HG03175 (cell line): Measurements from ENCODE around the gene CCNA2.
A peak's percentile ranks its signal among the peaks of the same experiment; 100 is the strongest.

Experiments used
- ATAC-seq: cut with Tn5 transposase; IDR thresholded peaks from one replicate; pipeline ENCODE4 v1.9.1; 2021; ENCODE audit warnings: mild to moderate bottlenecking, moderate library complexity; ENCODE audit not compliant: unreplicated experiment

CCNA2 gene

GRCh38 chr4:121823505-121824170 lies at the start of gene CCNA2:
CCNA2 (minus strand) TSS chr4:121823883; CDS start chr4:121823628, 255 bp downstream.
- peak; percentile 94 for ATAC-seq

- ATAC-seq, result peak; percentile 99
Measured at GRCh38 chr4:121869841-121870822, 46.4 kb upstream of the CCNA2 start, which contains the start of gene BBS7. BBS7 (minus strand) TSS chr4:121870474; CDS start chr4:121870313, 161 bp downstream.

- no peak for ATAC-seq
Measured at GRCh38 chr4:121863799-121864198, 40.1 kb upstream of the CCNA2 start.

GRCh38 chr4:121861426-121861825 lies 37.7 kb upstream of the CCNA2 start:
- ATAC-seq, result no peak

- ATAC-seq, result no peak
Measured at GRCh38 chr4:121860121-121860520, 36.4 kb upstream of the CCNA2 start.

- ATAC-seq, result no peak
Measured at GRCh38 chr4:121851354-121851753, 27.7 kb upstream of the CCNA2 start.

DNA sequence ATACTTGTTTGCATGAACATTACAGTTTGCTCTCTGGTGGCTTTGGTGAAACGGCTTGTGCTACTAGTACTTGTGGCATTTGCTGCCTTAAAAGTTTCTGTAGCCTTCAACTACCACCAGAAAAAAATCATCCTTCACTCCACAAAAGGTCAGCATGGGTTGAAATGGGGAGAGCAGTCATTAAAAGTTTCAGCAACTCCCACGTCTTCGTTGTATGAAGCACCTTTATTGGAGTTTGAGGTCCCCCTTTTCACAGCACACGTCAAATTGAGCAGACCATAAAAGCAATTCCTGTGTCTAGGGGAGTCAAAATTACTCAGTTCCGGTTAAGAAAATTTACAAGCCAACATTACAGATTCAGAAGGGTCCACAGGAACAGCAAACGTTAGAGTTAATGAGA lies 23.0 kb upstream of the CCNA2 start:
- no peak for ATAC-seq

DNA sequence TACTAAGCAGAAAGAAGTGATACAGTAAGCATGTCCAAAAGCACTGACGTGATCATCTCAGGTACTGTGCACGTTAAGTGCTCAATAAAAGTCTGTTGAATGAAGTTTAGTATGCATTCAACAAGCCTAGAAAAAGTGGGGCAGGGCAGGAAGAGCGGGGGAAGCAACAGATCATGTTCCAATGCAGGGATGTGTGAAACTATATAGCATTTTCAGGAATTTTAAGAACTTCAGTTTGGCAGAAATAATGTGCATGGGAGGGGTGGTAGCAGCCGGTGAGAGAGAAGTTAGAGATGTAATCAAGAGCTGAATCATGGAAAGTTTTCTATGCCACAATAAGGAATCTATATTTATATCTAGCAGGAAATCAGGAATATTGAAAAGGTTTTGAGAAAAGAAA lies 19.2 kb upstream of the CCNA2 start:
- ATAC-seq, result no peak

DNA sequence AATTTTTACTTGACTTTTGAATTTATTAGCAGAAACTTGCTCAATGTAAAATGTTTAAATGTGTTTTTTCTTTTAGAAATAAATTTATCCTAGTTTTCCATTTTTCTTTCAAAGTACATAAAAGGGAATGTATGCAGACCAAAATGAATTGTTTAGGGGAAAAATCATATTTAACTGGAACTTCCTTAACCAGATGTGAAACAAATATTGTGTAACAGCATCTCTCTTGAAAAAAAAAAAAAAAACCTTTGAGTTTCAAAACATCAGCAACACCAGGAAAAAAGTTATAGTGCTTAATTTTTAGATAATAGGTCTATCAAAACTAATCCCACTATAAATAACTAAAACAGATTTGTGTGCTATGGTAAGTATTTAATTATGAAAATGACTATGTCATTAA lies 14.5 kb upstream of the CCNA2 start:
- no peak for ATAC-seq

DNA sequence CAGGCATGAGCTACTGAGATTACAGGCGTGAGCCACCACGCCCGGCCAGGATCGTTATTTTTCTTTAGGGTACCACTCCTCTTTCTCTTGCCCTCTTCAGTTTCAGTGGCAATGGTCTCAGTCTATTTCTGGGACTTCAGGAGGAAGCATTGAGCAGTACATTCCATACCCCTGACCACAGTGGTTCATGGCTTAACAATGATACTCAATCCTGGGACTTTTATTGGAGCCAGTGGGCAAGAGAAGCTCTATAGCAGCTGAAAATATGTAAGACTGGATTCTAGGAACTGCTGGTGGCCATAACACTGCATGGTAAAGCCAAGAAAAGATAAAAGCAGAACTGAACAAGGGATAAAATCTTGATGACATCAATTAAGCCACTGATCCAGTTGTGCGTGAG lies 5.8 kb upstream of the CCNA2 start:
- no peak for ATAC-seq

DNA sequence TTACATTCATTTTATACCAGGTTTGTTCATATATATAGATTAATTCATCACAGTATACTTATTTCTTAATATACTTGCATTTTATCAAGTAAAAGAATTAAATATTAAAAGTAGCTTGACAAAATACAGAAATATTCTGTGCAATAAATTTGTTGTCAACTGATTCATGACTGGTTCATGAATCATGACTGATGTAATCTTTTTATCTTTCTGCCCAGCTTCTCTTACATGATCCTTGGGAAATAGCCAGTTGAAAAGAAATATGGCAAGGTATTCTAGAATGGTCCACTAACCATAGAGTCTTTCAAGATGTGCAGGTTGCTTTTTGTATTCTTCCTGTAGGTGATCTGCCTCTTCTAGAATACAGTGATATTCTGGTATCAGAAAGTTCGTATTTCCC lies 4.2 kb upstream of the CCNA2 start:
- ATAC-seq, result no peak

DNA sequence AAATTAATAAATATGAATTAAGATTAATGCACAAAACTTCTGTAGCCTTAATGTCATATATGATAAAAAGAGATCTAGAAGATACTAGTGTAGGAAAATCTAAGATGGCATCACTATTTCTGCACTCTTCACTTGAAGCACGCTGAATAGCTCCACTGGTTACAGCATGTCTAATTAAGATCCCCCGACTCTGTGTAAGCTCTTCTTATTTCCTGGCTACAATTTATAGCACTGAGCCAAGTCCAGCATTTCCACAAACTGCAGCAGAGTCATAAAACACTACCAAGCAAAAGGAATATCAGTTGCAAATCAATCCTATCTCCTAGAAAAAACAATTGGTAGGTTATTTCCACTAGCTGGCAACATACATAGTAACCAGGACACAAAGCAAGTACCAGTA lies 1.3 kb upstream of the CCNA2 start:
- no peak for ATAC-seq

DNA sequence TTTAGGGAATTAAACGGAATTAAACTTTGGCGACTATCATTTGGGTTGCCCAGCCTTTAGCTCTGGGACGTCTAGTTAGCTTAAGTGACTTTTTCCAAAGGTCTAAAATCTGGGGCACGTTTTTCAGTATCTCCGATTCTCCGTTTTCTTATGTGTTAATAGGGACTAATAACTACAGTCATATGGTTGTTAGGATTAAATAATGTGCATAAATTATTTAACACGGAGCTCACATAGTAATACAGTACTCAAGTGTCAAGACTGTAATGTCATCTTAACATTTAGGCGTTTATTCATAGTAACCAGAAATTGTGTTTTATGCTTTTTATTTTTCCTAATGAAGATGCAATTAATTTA lies 466 bp upstream of the CCNA2 start:
- no peak for ATAC-seq

DNA sequence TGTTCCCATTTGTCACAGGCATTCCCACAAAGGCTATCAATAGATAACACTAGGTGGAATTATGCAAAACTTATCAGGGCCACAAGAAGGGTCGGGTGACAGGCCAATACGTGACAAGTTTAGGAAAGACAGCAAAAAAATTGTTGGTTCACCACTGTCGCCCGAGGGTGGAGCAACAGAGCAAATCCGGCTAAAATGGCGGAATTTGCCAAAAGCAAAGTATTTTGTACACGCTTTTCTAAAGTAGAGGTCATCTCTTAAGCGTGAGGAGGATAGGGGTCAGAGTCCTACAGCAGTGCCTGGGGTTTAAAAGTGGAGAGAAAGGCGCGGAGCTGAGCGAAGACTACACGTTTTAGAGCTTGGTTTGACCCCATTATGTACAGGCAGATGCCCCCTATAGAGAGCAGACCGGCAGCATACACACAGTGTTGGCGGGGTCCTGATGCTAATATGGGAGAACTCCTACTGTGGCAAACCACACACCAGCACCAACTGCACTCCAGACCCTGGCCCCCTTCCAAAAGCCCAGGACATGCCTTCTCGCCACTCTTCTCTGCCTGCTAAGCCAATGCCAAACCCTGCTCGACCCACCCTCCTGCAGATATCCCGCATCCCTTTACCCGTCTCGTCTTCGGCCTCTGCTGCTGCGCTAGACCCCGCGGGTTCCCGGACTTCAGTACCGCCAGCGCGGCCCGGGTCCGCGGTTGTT lies 733 bp downstream of the CCNA2 start:
- ATAC-seq, result peak; percentile 44

DNA sequence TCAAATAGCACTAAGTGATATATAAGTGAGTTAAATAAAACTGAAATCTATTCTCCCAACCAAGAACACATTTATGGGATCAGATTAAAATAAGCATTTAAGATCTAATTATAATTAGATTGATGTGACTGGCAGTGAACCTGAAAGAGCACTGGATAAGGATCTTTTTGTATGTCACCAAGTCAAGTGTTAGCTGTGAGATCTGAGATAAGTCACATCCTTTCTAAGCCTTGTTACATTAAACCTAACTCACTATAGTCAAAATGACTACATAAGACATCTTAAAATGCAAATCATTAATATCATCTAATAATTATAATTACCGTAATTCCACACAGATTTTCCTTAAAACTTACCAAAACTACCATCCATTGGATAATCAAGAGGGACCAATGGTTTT lies 1.6 kb downstream of the CCNA2 start:
- no peak for ATAC-seq

DNA sequence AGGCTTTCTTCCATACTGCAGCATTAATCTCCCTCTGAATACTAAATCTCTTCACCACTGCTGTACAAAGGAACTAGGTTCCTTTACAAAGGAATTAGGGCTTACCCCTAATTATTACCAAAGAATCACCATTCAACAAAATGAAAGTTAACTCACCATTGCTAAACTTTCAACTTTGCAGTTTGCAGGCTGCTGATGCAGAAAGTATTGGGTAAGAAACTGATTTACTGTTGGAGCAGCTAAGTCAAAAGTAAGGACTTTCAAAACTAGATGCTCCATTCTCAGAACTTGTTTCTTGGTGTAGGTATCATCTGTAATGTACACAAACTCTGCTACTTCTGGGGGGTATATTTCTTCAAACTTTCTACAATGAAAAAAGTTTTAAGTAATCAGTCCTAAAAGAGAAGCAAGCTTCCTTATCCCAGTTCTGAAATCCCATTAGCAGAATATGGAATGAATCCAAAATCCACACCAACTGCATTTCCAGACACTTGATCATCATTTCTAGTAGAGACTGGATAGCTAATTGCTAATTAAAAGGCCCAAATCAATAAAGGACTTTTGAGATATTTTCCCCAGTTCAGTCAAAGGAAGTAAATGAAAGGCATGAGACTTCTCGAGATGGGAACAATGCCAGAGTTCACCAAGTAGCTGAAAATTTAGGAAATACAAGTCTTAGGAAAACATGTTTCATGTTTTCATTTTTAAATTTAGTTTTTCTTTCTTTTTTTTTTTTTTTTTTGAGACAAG lies 4.3 kb downstream of the CCNA2 start:
- ATAC-seq, result no peak

GRCh38 chr4:121818215-121818614 lies 5.5 kb downstream of the CCNA2 start:
- no peak for ATAC-seq

DNA sequence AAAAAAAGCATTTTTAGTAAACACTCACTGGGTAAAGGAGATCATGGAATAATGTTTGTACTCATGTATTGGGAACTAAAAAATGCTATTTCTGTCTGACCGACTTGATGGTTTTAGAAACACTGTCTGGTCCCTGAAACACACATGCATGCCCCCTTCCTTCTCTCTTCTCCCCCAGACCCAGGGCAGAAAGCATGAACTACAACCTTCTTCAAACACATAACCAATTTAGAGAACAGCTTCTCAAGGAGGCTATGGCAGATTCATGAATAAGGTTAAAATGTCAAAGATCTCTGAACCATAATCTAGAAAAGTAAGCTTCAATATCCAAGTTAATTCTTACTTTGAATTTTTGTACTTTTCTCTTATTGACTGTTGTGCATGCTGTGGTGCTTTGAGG lies 6.0 kb downstream of the CCNA2 start:
- ATAC-seq, result no peak

- no peak for ATAC-seq
Measured at GRCh38 chr4:121817006-121817405, 6.7 kb downstream of the CCNA2 start.

DNA sequence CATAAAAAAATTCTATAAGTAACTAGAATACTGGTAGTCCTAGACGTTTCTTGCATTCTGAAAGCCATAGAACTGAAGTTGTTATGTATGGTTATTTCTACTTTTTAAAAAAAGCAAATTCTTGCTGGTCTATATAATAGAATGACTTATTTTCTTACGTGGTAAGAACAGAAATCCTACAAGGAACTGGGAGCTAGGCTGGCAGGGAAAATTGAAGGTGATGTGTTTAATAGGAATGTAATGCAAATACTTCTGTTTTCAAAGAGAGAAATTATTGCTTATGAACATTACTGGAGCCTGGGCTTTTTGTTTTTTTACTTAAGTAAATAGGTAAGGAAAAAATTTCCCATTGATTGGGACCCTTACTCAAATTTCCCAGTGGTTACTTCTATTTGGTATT lies 8.9 kb downstream of the CCNA2 start:
- no peak for ATAC-seq

- no peak for ATAC-seq
Measured at GRCh38 chr4:121811122-121811521, 12.6 kb downstream of the CCNA2 start.
